HL-60 (cell line): Measurements from ENCODE around the gene FAM43B.

Source experiments
- DNase-seq, 2 experiments: peaks; one replicate each; pipeline ENCODE4 v3.0.0-alpha.2; 2010 to 2020; ENCODE audit warnings: low read depth in 1 of 2, low spot score in 1 of 2
- H3K27ac ChIP-seq: fragments of 250-450 bp; sonication (Bioruptor Pico); replicated peaks from 2 replicates; pipeline ENCODE4 v1.5.1; 2020; ENCODE audit warnings: mild to moderate bottlenecking, moderate library complexity
- H3K27me3 ChIP-seq: fragments of 250-450 bp; sonication (Bioruptor Pico); 2 replicates; pipeline ENCODE4 v1.5.1; 2021; ENCODE audit warnings: mild to moderate bottlenecking, moderate library complexity; ENCODE audit not compliant: insufficient read depth, poor library complexity, severe bottlenecking
- H3K4me3 ChIP-seq: replicated peaks from 2 replicates; pipeline ENCODE4 v1.5.1; 2011; ENCODE audit warnings: mild to moderate bottlenecking, control low read depth, low read length; ENCODE audit not compliant: insufficient read depth
- GABPA ChIP-seq: IDR thresholded peaks from 2 replicates; pipeline ENCODE4 v1.6.1; 2012; ENCODE audit warnings: low read depth
- POLR2AphosphoS5 ChIP-seq: IDR thresholded peaks from 2 replicates; pipeline ENCODE4 v1.6.1; 2012; ENCODE audit warnings: low read depth
- SPI1 ChIP-seq: IDR thresholded peaks from 2 replicates; pipeline ENCODE4 v1.6.1; 2012; ENCODE audit warnings: low read depth, mild to moderate bottlenecking, borderline replicate concordance
- TF ChIP-seq, protein P1 (sequence below): IDR thresholded peaks from one replicate; pipeline ENCODE4 v1.5.1; 2011; ENCODE audit warnings: low read length, control low read depth, inconsistent platforms; ENCODE audit not compliant: insufficient read depth
- TF ChIP-seq, protein P2 (sequence below): IDR thresholded peaks from 2 replicates; pipeline ENCODE4 v1.6.1; 2012; ENCODE audit warnings: low read depth; ENCODE audit not compliant: insufficient replicate concordance

FAM43B gene

GRCh38 chr1:20588634-20589225, 36.4 kb downstream of the FAM43B start, which contains the start of gene CDA:
CDA (plus strand) TSS chr1:20589097; CDS start chr1:20589130, 33 bp downstream.
- peak in 1 of 2 experiments; percentile 46 for DNase-seq
- Histone ChIP-seq H3K27ac (peak within 1 kb of the TSS; percentile 70), H3K27me3 (no peaks in the 10 kb centered on the region), H3K4me3 (peak within 1 kb of the TSS; percentile 40)
- TF ChIP-seq POLR2AphosphoS5 (no peak), SPI1 (no peak), GABPA (no peak)
- TF ChIP-seq, protein P1, sequence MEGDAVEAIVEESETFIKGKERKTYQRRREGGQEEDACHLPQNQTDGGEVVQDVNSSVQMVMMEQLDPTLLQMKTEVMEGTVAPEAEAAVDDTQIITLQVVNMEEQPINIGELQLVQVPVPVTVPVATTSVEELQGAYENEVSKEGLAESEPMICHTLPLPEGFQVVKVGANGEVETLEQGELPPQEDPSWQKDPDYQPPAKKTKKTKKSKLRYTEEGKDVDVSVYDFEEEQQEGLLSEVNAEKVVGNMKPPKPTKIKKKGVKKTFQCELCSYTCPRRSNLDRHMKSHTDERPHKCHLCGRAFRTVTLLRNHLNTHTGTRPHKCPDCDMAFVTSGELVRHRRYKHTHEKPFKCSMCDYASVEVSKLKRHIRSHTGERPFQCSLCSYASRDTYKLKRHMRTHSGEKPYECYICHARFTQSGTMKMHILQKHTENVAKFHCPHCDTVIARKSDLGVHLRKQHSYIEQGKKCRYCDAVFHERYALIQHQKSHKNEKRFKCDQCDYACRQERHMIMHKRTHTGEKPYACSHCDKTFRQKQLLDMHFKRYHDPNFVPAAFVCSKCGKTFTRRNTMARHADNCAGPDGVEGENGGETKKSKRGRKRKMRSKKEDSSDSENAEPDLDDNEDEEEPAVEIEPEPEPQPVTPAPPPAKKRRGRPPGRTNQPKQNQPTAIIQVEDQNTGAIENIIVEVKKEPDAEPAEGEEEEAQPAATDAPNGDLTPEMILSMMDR: no peak
- TF ChIP-seq, protein P2, sequence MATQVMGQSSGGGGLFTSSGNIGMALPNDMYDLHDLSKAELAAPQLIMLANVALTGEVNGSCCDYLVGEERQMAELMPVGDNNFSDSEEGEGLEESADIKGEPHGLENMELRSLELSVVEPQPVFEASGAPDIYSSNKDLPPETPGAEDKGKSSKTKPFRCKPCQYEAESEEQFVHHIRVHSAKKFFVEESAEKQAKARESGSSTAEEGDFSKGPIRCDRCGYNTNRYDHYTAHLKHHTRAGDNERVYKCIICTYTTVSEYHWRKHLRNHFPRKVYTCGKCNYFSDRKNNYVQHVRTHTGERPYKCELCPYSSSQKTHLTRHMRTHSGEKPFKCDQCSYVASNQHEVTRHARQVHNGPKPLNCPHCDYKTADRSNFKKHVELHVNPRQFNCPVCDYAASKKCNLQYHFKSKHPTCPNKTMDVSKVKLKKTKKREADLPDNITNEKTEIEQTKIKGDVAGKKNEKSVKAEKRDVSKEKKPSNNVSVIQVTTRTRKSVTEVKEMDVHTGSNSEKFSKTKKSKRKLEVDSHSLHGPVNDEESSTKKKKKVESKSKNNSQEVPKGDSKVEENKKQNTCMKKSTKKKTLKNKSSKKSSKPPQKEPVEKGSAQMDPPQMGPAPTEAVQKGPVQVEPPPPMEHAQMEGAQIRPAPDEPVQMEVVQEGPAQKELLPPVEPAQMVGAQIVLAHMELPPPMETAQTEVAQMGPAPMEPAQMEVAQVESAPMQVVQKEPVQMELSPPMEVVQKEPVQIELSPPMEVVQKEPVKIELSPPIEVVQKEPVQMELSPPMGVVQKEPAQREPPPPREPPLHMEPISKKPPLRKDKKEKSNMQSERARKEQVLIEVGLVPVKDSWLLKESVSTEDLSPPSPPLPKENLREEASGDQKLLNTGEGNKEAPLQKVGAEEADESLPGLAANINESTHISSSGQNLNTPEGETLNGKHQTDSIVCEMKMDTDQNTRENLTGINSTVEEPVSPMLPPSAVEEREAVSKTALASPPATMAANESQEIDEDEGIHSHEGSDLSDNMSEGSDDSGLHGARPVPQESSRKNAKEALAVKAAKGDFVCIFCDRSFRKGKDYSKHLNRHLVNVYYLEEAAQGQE: no peak

DNA sequence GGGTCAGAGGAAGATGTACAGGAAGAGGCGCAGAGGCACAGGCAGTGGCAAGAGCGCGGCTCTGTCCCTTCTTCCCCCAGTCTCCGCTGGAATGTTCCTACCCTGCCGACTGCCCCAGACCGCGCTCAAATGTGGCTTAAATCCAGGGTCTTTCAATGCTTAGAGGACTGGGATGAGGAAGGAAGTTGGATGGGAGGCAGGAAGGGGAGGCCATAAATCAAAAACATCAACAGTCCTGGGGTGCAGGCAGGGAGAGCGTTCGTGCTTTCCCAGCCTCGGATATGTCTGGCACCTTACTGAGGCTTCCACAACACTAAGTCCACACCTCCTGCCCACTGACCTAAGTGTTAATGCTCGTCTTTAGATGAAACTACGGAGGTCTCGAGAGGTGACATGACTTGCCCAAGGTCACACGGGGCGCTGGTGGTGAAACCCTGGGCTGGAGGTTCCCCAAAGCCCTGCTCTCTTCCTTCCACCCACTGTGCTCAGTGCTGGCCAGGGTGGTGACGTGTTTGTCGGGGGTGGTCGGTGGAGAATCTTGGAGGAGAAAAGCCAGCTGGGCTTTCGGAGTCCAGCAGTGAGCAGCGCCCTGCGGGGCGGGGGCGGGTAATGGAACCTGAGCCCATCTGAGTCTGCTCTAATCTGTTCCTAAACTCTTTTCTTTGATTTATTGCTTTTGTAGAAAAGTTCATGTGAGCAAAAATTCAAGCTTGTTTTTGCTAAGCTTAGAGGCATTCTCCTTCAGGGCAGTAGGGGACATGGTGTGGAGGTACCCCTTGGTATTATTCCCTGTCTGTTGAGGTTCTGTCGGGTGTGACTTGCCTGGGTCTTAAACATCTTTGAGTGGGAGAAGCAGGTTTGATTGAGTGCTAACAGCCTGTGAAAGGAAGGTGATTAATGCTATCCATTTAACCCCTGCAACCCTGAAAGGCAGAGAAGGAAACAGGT, 37.2 kb downstream of the FAM43B start:
- Histone ChIP-seq H3K27me3 (no peaks in the 10 kb centered on the region), H3K27ac (peak overlapping the region; percentile 70), H3K4me3 (peak overlapping the region; percentile 40)
- TF ChIP-seq POLR2AphosphoS5: no peak
- TF ChIP-seq, protein P2: no peak
- TF ChIP-seq SPI1: no peak
- no peak for TF ChIP-seq GABPA
- TF ChIP-seq, protein P1: no peak
- DNase-seq: peak in 1 of 2 experiments; percentile 66

- DNase-seq: peak; percentile 97 to 98
- H3K4me3 ChIP-seq: peak overlapping the region; percentile 40
- peak overlapping the region; percentile 70 for H3K27ac ChIP-seq
These were observed 38.0 kb downstream of the FAM43B start for GRCh38 chr1:20590306-20590777.

More at GRCh38 chr1:20590306-20590777, 38.0 kb downstream of the FAM43B start:
- H3K27me3 ChIP-seq: no peaks in the 10 kb centered on the region
- no peak for TF ChIP-seq SPI1
- TF ChIP-seq POLR2AphosphoS5: peak; percentile 100
- TF ChIP-seq, protein P2: peak; percentile 70
- peak; percentile 69 for TF ChIP-seq GABPA
